RKO (cell line): ENCODE measurements around the gene MTOR.
A peak's percentile ranks its signal among the peaks of the same experiment; 100 is the strongest.
"Not testable (repeated sequence)": the region's sequence is repeated elsewhere in the genome, so short reads cannot be mapped to it uniquely, and the experiment has no call there.

ENCODE experiments used
- DNase-seq: peaks from one replicate; pipeline ENCODE4 v3.0.0-alpha.2; 2016; ENCODE audit warnings: low spot score

Gene MTOR

DNA sequence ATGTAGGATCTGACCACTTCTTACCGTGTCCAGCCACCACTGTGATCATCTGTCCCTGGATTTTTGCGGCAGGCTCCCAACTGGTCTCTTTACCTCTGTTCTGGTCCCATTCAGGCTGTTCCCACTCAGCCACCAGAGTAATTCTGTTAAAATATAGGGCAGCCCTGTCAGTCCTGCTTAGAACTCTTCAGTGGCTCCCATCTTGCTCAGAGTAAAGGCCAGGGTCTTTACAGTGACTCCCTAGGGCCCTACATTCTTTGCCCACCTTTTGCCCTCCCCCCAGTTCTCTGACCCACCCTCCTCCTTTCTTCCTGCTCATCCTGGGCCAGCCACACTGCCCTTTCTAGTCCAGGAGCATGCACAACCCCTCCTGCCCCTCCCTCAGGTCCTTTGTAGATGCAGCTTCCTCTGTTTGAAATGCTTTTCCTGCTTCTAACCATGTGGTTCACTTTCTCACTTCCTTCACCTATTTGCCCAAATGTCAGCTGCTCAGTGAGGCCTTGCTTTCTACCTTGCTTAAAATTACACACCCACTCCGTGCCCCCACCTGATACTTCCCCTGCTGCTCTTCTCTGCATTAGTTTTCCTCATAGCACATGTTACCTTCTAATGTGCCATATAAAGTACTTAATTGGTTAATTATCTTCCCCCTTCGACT is 18.5 kb upstream of the MTOR start:
- no peak for DNase-seq

- DNase-seq, result no peak
Observed at GRCh38 chr1:11279630-11280029, 17.3 kb upstream of the MTOR start.

DNA sequence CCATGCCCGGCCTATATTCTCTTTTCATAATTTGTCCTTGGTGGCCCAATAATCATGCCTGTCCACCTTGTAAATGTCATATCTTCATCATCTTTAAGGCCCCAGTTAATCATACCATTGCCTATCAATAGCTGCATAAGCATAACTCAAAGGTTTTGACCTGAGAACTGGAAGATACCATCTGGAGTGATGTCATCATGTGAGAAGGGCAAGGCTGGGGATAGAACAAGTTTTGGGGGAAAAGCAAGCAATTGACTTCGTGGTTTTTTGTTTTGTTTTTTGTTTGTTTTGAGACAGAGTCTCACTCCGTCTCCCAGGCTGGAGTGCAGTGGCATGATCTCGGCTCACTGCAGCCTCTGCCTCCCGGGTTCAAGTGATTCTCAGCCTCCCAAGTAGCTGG is 16.8 kb upstream of the MTOR start:
- no peak for DNase-seq

- peak; percentile 28 for DNase-seq
Observed at GRCh38 chr1:11273595-11274234, 11.4 kb upstream of the MTOR start.

GRCh38 chr1:11272832-11273594 is 10.7 kb upstream of the MTOR start, which contains the start of gene UBIAD1:
Gene UBIAD1, plus strand, starts transcription at chr1:11273198. Its CDS starts 334 bp downstream, at chr1:11273532.
- DNase-seq, result peak; percentile 88

GRCh38 chr1:11272544-11272831 is 10.1 kb upstream of the MTOR start:
- no peak for DNase-seq

GRCh38 chr1:11267350-11268337 is 5.3 kb upstream of the MTOR start:
- DNase-seq, result not testable (repeated sequence)

DNA sequence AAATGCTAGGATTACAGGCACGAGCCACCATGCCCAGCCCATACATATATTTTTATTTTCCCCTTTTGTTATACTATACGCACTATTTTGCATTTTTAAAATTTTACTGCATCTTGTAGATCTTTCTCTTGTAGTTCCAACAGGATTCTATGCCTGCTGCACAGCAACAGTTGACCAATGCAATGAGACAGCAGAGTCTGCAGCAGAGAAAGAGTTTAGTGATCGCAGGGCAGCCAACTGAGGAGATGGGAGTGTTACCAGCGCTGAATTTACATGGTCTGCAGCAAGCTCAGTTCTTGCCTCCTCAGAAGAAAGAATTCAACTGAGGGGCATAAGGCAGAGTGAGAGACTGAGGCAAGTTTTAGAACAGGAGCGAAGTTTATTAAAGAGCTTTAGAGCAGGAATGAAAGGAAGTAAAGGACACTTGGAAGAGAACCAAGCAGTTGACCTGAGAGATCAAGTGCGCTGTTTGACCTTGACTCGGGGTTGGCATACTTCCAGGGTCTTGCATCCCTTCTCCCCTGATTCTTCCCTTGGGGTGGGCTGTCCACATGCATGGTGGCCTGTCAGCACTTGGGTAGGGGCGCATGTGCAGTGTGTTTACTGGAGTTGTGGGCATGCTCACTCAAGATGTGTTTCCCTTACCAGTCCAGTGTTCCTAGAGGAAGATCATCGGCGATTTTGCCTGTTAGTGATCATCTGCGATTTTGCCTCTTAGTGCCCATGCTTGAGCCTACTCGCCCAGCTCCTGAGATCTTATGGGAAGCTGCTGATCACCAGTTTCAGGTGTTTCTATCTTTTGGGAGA is 4.1 kb upstream of the MTOR start:
- no peak for DNase-seq

- no peak for DNase-seq
Observed at GRCh38 chr1:11256299-11256698, 6.1 kb downstream of the MTOR start.

DNA sequence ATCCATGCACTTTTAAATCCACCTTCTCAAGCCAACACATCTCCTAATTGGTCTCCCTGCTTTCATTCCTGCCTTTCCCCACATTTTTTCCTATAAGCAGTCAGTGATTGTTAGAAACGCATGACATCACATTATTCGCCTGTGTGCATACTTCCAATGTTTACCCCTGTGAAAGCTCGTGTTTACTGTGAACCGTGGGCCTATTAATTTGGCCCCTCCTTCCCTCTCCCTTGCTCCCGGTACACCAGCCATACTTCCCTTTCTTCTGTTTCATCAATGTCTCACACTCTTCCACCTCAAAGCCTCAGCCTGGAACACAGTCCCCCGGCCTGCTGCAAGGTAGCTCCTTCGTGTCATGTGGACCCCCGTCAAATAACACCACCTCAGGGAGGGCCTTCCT is 9.1 kb downstream of the MTOR start:
- no peak for DNase-seq

DNA sequence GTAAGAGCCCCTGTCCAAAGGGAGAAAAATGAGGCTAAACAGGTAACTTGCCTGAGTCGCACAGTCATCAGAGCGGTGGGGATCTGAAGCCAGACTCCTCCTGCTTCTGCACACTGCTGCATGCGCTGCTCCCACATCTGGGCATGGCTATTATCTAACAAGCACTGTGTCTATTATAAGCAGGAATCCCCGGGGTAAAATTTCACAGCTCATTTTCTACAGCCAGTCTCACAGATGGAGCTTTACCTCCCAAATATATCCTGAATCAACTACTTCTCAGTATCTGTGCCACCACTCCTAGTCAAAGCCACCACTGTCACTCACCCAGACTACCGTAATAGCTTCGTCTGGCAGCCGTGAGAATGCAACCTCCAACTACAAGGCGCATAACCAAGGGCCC is 9.8 kb downstream of the MTOR start:
- DNase-seq, result no peak

GRCh38 chr1:11248169-11248568 is 14.2 kb downstream of the MTOR start:
- no peak for DNase-seq

DNA sequence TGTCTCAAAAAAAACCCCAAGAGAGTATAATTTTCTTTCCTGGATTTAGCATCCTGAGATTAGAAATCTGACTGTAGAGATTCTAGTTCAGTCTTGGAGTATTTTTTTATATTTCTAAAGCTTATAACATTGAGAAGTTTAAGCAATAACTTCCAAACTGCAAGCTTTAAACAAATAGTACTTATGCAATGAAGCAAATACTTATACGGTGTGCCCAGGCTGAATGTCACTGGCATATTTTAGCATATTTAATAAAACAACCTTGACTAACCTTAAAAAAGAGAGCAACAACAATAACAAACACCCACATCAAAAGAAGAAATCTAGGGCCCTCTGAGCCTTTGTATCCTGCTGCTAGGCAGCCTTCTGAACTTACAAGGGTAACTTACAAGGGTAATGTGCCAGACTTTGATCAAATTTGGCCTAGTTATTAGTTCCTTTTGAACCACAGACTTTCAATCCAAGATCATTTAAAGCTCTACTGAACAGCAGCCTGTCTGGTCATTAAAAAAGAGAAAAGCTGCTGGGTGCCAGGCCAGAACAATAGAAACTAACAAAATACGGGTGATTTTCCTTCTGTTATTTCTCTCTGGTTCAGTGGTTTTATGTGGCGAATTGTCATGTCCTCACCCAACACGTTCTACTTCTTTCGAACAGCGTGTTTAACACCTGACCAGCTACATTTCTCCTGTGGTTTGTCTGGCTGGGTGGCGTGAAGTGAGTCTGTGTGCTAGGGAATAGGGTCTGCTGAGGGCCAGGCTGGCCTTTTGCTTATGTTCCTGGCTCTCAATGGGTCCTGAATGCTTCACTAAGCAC is 16.2 kb downstream of the MTOR start:
- no peak for DNase-seq

- no peak for DNase-seq
Observed at GRCh38 chr1:11245248-11245647, 17.1 kb downstream of the MTOR start.

GRCh38 chr1:11238311-11238710 is 24.0 kb downstream of the MTOR start:
- no peak for DNase-seq

DNA sequence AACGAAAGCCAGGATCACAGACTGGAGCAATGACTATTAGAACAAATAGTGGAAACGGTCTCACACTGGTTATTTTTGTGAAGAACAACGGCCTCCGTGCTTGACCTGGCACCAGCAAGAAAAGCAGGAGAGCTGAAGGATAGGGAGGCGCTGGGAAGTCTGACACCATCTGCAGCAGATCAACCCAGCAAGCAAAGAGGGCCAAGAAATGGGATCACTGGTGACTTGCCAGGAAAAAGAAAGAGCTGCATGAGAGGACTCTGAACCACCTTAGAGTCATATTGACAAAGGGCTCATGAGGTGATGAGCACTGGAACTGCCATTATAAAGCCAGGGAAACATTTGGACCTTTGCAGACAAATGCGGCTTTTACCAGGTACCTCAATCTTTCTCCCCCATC is 25.0 kb downstream of the MTOR start:
- DNase-seq, result no peak

GRCh38 chr1:11233208-11233607 is 29.1 kb downstream of the MTOR start:
- no peak for DNase-seq

GRCh38 chr1:11229203-11229602 is 33.1 kb downstream of the MTOR start:
- no peak for DNase-seq

DNA sequence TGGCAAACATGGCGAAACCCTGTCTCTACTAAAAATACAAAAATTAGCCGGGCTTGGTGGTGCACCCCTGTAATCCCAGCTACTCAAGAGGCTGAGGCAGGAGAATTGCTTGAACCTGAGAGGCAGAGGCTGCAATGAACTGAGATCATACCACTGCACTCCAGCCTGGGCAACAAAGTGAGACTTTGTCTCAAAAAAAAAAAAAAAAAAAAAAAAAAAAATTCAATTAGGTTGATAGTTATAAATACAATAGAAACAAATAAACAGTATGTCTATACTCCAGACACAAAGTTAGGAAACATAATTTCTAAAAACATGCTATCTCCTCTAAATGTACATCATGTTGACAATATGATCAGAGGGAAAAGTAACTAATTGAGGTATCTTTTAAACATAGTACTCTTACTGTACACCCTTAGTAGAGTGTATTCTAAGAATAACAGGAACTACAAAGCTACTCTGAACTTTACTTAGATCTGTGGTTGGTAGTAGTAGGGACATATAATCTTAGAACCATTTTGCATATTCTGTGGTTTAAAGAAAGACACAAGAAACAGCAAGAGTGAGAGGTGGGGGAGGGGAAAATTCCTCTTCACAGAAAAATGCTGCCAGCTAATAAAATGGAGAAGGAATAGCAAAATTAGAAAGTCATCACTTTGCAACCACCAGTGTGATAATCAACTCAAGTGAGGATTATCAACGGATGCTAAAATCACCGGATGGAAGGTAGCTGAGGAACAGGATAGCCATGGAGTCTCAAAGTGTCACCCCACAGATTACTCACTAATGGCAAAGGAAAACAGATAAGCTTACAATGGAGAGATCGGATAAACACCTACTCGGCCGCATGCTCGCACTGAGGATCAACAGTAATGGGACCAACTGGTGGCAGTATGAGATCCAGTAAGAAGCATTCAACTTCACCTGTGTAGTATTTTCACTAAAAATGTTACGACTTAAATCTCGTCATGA is 35.0 kb downstream of the MTOR start:
- no peak for DNase-seq
